Measurements from ENCODE around the gene KIF26B.

Gene KIF26B

DNA sequence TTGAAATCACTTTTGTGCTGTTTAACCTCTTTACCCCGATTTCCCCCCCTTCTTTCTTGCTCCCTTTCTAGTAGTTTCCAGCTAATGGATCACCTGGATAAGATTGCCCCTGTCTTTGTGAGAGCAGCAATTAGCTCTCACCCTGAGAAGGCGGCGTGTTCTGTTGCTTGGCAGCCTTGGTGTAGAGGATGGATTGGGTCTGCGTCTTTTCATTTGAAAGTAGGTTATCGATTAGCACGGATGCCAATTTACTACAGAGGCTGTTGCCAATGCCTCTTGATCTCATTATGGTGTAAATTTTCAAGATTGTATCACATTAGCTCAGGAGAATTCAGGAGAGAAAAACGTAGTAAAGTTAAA is 26.4 kb downstream of the KIF26B start:
- no peak overlapping the region for H3K4me3 ChIP-seq (ENCODE audit: low read length)
- DNase-seq (ENCODE audit: low read depth): no peak
- TF ChIP-seq, protein P1, sequence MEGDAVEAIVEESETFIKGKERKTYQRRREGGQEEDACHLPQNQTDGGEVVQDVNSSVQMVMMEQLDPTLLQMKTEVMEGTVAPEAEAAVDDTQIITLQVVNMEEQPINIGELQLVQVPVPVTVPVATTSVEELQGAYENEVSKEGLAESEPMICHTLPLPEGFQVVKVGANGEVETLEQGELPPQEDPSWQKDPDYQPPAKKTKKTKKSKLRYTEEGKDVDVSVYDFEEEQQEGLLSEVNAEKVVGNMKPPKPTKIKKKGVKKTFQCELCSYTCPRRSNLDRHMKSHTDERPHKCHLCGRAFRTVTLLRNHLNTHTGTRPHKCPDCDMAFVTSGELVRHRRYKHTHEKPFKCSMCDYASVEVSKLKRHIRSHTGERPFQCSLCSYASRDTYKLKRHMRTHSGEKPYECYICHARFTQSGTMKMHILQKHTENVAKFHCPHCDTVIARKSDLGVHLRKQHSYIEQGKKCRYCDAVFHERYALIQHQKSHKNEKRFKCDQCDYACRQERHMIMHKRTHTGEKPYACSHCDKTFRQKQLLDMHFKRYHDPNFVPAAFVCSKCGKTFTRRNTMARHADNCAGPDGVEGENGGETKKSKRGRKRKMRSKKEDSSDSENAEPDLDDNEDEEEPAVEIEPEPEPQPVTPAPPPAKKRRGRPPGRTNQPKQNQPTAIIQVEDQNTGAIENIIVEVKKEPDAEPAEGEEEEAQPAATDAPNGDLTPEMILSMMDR (conservative IDR thresholded peaks at IDR 0.05; ENCODE audit: low read length): no peak

DNA sequence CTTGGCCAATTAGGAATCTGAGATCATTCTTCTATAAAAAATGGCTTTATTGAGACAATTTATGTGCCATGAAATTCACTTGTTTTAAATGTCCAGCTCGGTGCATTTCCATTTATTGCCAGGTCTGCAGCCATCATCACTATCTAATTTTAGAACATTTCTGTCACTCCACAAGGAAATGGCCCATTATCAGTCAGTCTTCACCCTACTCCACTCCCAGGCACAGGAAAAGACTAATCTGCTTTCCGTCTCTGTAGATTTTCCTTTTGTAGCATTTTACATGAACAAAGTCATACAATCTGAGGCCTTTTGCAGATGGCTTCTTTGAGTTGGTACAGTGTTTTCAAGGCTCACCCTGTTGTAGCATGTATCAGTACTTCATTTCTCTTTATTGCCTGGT is 27.2 kb downstream of the KIF26B start:
- H3K4me3 ChIP-seq (ENCODE audit: low read length): no peak overlapping the region
- no peak for DNase-seq (ENCODE audit: low read depth)
- TF ChIP-seq, protein P1 (conservative IDR thresholded peaks at IDR 0.05; ENCODE audit: low read length): no peak

DNA sequence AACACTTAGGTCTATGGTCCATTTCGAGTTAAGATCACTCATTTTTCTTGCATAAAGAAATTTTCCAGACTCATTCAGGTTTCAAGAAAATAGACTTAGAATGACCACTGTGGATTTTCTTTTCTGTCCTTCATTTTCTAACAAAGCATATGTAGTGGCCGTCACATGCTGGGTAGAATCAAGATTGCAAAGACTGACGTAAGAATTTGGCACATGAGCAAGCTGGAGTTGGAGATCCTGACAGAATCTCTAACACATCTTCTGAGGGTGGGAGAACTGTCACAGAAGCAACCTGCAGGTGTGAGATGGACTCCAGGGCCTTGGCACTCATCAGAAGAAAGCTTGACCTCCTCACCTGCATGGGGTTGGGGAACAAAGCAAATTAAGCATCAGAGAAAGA is 28.6 kb downstream of the KIF26B start:
- TF ChIP-seq, protein P1 (conservative IDR thresholded peaks at IDR 0.05; ENCODE audit: low read length): no peak
- DNase-seq (ENCODE audit: low read depth): no peak

DNA sequence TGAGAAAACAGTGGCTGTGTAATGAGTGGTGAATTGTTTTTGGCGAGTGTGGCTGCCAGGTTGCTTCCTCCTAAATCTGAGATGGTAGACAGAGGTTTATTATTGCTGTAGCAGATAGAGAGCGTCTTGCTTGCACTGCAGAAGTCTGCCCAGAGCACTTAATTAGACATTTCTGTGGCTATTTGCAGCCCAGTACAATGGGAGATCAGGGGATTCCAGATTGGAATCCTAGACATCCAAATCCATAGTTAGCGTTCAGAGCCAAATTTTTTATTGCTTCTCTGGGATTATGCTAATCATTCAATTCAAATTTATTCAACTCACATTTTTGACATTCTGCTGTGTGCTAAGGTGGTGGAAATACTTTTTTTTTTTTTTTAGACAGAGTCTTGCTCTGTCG is 30.0 kb downstream of the KIF26B start:
- TF ChIP-seq, protein P1 (conservative IDR thresholded peaks at IDR 0.05; ENCODE audit: low read length): no peak
- no peak for DNase-seq (ENCODE audit: low read depth)
- no peak overlapping the region for H3K4me3 ChIP-seq (ENCODE audit: low read length)

More for the DNA sequence above, 28.6 kb downstream of the KIF26B start:
- no peak overlapping the region for H3K4me3 ChIP-seq (ENCODE audit: low read length)

DNA sequence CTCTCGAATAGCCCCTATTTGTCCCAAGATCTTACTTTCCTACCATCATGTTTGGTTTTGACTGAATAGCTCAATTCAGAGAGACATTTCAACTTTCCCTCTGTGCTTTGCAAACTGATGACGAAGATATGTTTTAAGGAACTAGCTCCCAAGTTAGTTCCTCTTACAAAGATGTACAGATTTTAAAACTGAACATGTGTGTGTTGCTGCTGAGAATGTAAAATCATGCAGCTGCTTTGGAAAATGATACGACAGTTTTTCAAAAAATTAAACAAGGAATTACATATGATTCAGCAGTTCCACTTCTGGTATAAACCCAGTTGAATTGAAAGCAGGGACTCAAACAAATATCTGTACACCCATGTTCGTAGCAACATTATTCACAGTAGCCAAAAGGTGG is 33.6 kb downstream of the KIF26B start:
- DNase-seq (ENCODE audit: low read depth): no peak
- TF ChIP-seq, protein P1 (conservative IDR thresholded peaks at IDR 0.05; ENCODE audit: low read length): no peak

DNA sequence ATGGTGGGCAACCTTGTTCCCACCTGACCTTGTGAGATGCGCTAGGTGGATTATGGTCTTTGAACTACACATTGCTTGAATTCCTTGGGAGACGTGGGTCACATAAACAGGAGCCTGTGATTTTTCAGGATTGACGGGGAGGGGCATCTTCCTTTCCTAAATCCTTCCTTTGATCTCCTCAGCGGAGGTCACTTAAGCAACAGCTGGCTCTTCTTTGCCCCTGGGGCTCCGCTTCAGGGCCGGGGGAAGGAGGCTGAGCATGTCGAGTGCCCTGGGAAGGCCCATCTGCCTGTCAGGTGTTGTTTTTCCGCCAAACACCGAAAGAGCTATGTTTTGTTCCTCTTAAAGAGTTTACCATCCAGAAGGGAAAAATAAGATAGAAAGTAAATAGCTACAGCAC is 40.6 kb downstream of the KIF26B start:
- no peak overlapping the region for H3K4me3 ChIP-seq (ENCODE audit: low read length)
- TF ChIP-seq, protein P1 (conservative IDR thresholded peaks at IDR 0.05; ENCODE audit: low read length): no peak
- no peak for DNase-seq (ENCODE audit: low read depth)

More for the DNA sequence above, 33.6 kb downstream of the KIF26B start:
- H3K4me3 ChIP-seq (ENCODE audit: low read length): no peak overlapping the region

DNA sequence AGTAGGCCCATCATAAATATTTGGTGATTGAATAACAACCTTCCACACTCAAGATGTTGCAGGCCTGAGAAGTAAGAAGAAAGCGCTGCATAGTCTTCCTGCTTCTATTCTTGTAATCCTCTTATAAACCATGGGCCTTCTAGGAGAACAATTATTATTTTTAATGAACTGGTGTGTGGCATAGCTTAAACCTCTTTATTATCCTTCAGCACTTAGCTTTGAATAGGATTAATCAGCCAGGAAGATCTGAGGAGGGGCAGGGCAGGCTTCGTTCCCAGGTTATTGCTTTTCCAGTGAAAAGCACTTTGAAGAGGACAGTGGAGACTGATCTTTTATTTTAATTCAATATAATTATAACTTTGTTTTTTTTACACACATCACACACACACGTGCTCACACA is 42.3 kb downstream of the KIF26B start:
- no peak for DNase-seq (ENCODE audit: low read depth)
- TF ChIP-seq, protein P1 (conservative IDR thresholded peaks at IDR 0.05; ENCODE audit: low read length): no peak
- no peak overlapping the region; the same call in 1 of the 2 replicates for H3K4me3 ChIP-seq (ENCODE audit: low read length)

Measured in AG10803 (cell line).